HepG2 (cell line): ENCODE data around the gene OTOG. TPM values are rescaled to one million over a fixed set of nuclear protein-coding genes. Genes with fewer than 3 reads are reported as not detected.

Experiments
- ATAC-seq: fragments of 200-7000 bp; cut with Tn5 transposase; 3 replicates; pipeline ENCODE4 v1.9.1; 2020; ENCODE audit warnings: mild to moderate bottlenecking, moderate library complexity
- BruUV-seq: library from RNA; stranded (reverse); fragments of 400-500 nt; replicated peaks from 2 replicates; lab custom pipeline; 2021; lab: Mats Ljungman, UMichigan
- CTCF ChIA-PET: fragments of 300-600 bp; formaldehyde crosslinking; extraction: SDS; loops from one replicate; lab custom pipeline; 2021; ENCODE audit warnings: low total read pairs, inconsistent platforms, low intra/inter-chr PET ratio; lab: Yijun Ruan, JAX
- POLR2A ChIA-PET: fragments of 350-600 bp; sonication (Branson Sonifier 250); formaldehyde crosslinking; loops from one replicate; lab custom pipeline; 2020; ENCODE audit warnings: antibody characterized with exemption, inconsistent platforms; lab: Yijun Ruan, JAX
- DNase-seq: peaks from one replicate; pipeline ENCODE4 v3.0.0-alpha.2; 2015; ENCODE audit warnings: low spot score
- FAIRE-seq: peaks from 3 replicates; lab custom pipeline; 2011; peaks lifted over from hg19 to GRCh38; lab: Jason Lieb, UNC
- H2AFZ ChIP-seq: one replicate; pipeline ENCODE4 v1.6.1; 2011; ENCODE audit warnings: low read length, inconsistent platforms
- H3K27ac ChIP-seq: fragments of 300-600 bp; 3 replicates; pipeline ENCODE4 v1.8.0; 2011; ENCODE audit warnings: mixed run types, mild to moderate bottlenecking, mixed read lengths, low read length, inconsistent platforms; ENCODE audit not compliant: insufficient read depth; ENCODE audit errors: extremely low read length
- H3K27me3 ChIP-seq, 2 experiments: fragments of 200-600 bp in 1 of 2; 2 replicates in 1 of 2; 3 replicates in 1 of 2; pipeline versions ENCODE4 v1.6.0 to v1.8.0; 2011; ENCODE audit warnings: low read length in 2 of 2, mild to moderate bottlenecking in 2 of 2, moderate library complexity in 2 of 2, inconsistent platforms in 1 of 2; ENCODE audit not compliant: insufficient read depth in 2 of 2, control insufficient read depth in 1 of 2
- H3K36me3 ChIP-seq, 2 experiments: fragments of 200-600 bp in 1 of 2; replicated peaks in 1 of 2; 2 replicates in 1 of 2; 3 replicates in 1 of 2; pipeline versions ENCODE4 v1.5.1 to v1.8.0; 2011; ENCODE audit warnings: low read length in 2 of 2, inconsistent platforms in 1 of 2; ENCODE audit not compliant: insufficient read depth in 2 of 2, control insufficient read depth in 1 of 2
- H3K4me1 ChIP-seq: 2 replicates; pipeline ENCODE4 v1.5.1; 2012; ENCODE audit warnings: low read length, inconsistent platforms; ENCODE audit not compliant: insufficient read depth
- H3K4me2 ChIP-seq: 2 replicates; pipeline ENCODE4 v1.6.0; 2011; ENCODE audit warnings: low read depth, low read length, inconsistent platforms
- H3K4me3 ChIP-seq, 3 experiments: fragments of 200-600 bp in 1 of 3; sonication (generic), shearing (Covaris generic) in 1 of 3; replicated peaks in 1 of 3; 2 replicates each; pipeline ENCODE4 v1.5.1; 2011 to 2016; ENCODE audit warnings: low read length in 3 of 3, inconsistent platforms in 2 of 3, low read depth in 2 of 3, mild to moderate bottlenecking in 2 of 3, control low read depth in 1 of 3, mixed read lengths in 1 of 3; ENCODE audit not compliant: insufficient read depth in 1 of 3
- H3K79me2 ChIP-seq: one replicate; pipeline ENCODE4 v1.6.1; 2011; ENCODE audit warnings: low read length, inconsistent platforms; ENCODE audit not compliant: insufficient read depth
- H3K9ac ChIP-seq: 2 replicates; pipeline ENCODE4 v1.6.0; 2011; ENCODE audit warnings: mild to moderate bottlenecking, low read depth, low read length, inconsistent platforms; ENCODE audit not compliant: insufficient read depth
- H3K9me3 ChIP-seq: 2 replicates; pipeline ENCODE4 v1.5.1; 2012; ENCODE audit warnings: mild to moderate bottlenecking, low read length
- H4K20me1 ChIP-seq: 2 replicates; pipeline ENCODE4 v1.6.0; 2011; ENCODE audit warnings: inconsistent platforms, mild to moderate bottlenecking, low read length, moderate library complexity; ENCODE audit not compliant: insufficient read depth
- CERS6 ChIP-seq: sonication (generic); formaldehyde crosslinking; IDR thresholded peaks from 2 replicates; pipeline ENCODE4 v1.5.0; 2020; ENCODE audit warnings: missing genetic modification reagents
- EHMT2 ChIP-seq: fragments of 200-600 bp; sonication (generic); IDR thresholded peaks from 2 replicates; pipeline ENCODE4 v1.7.0; 2017; ENCODE audit warnings: antibody characterized with exemption, low read depth, low read length, borderline replicate concordance
- FOXK2 ChIP-seq: fragments of 450-650 bp; IDR thresholded peaks from 2 replicates; pipeline ENCODE4 v1.6.1; 2016
- GPBP1L1 ChIP-seq: sonication (generic); formaldehyde crosslinking; IDR thresholded peaks from 2 replicates; pipeline ENCODE4 v1.5.0; 2020; ENCODE audit warnings: mild to moderate bottlenecking, missing genetic modification reagents
- GZF1 ChIP-seq: sonication (generic); formaldehyde crosslinking; IDR thresholded peaks from 2 replicates; pipeline ENCODE4 v1.5.1; 2020; ENCODE audit warnings: mild to moderate bottlenecking, missing genetic modification reagents
- LBX2 ChIP-seq: sonication (generic); formaldehyde crosslinking; IDR thresholded peaks from 2 replicates; pipeline ENCODE4 v1.5.0; 2020; ENCODE audit warnings: missing genetic modification reagents, mild to moderate bottlenecking, borderline replicate concordance
- SMAD1 ChIP-seq: sonication (generic); formaldehyde crosslinking; IDR thresholded peaks from 2 replicates; pipeline ENCODE4 v1.4.0; 2020; ENCODE audit warnings: missing genetic modification reagents, low read depth, mild to moderate bottlenecking, borderline replicate concordance
- SRSF9 ChIP-seq: fragments of 200-400 bp; formaldehyde crosslinking; IDR thresholded peaks from 2 replicates; pipeline ENCODE4 v1.6.1; 2018; ENCODE audit warnings: borderline replicate concordance, mild to moderate bottlenecking, low read depth, low read length; ENCODE audit not compliant: insufficient read depth, poor library complexity, severe bottlenecking
- TMF1 ChIP-seq: sonication (generic); formaldehyde crosslinking; IDR thresholded peaks from 2 replicates; pipeline ENCODE4 v1.8.1; 2022; ENCODE audit warnings: low read depth, missing genetic modification reagents
- YEATS4 ChIP-seq: sonication (generic); formaldehyde crosslinking; IDR thresholded peaks from 2 replicates; pipeline ENCODE4 v1.4.0; 2020; ENCODE audit warnings: missing genetic modification reagents, borderline replicate concordance
- ZNF251 ChIP-seq: sonication (generic); formaldehyde crosslinking; IDR thresholded peaks from 2 replicates; pipeline ENCODE4 v1.9.0; 2021; ENCODE audit warnings: mild to moderate bottlenecking, missing genetic modification reagents
- ZNF331 ChIP-seq: sonication (generic); formaldehyde crosslinking; IDR thresholded peaks from 2 replicates; pipeline ENCODE4 v1.4.0; 2020; ENCODE audit warnings: missing genetic modification reagents
- ZNF574 ChIP-seq: sonication (generic); formaldehyde crosslinking; IDR thresholded peaks from 2 replicates; pipeline ENCODE4 v1.4.0; 2020; ENCODE audit warnings: missing genetic modification reagents
- ZNF598 ChIP-seq: sonication (generic); formaldehyde crosslinking; IDR thresholded peaks from 2 replicates; pipeline ENCODE4 v1.5.1; 2020; ENCODE audit warnings: mild to moderate bottlenecking, missing genetic modification reagents, borderline replicate concordance
- ZNF644 ChIP-seq: IDR thresholded peaks from 2 replicates; pipeline ENCODE4 v1.6.1; 2016; ENCODE audit warnings: low read depth
- ZNF780A ChIP-seq: sonication (generic); formaldehyde crosslinking; IDR thresholded peaks from 2 replicates; pipeline ENCODE4 v1.8.0; 2022; ENCODE audit warnings: mild to moderate bottlenecking, missing genetic modification reagents, moderate library complexity
- WGBS: methylation state at CpG from one replicate; pipeline ENCODE4 v1.1.6; 2017; ENCODE audit warnings: low lambda C conversion rate; 5-methylcytosine and 5-hydroxymethylcytosine counted together
- in situ Hi-C: cut with HindIII; loops from 2 replicates; pipeline ENCODE4 v1.10.0; 2017; ENCODE audit warnings: low pct_unique_long_range_greater_than_20kb; ENCODE audit not compliant: extremely low pct_ligation_motif_present
- intact Hi-C: fragments of 100-400 bp; cut with micrococcal nuclease; formaldehyde crosslinking; loops from one replicate; pipeline ENCODE4 v1.10.0; 2022; ENCODE audit not compliant: unreplicated experiment
- polyA plus RNA-seq, 8 experiments: library from polyadenylated mRNA; depleted of rRNA in 3 of 8; stranded (reverse) in 7 of 8; unstranded in 1 of 8; fragments of >200 nt; fragmentation: Illumina TruSeq in 4 of 8; extraction: Trizol in 4 of 8; gene quantifications; 2 replicates each; pipeline versions ENCODE4 v1.2.1 to v1.2.3, GENCODE V29; 2011 to 2016; ENCODE audit warnings: low read depth in 4 of 8, missing spikeins in 1 of 8, mixed read lengths in 1 of 8; ENCODE audit not compliant: insufficient read depth in 1 of 8
- total RNA-seq, 5 experiments: library from RNA; depleted of rRNA; stranded (reverse); fragments of >200 nt; fragmentation: Illumina TruSeq; extraction: Trizol; gene quantifications; 2 replicates each; pipeline ENCODE4 v1.2.3, GENCODE V29; 2016; ENCODE audit warnings: low read depth in 1 of 5

OTOG gene
- total and polyA plus RNA-seq, 2 of the 13 experiments (the other 11 are each of a cell fraction or from before 2014, with no cell fraction given) = not detected

- Histone ChIP-seq H3K9ac (no peak overlapping the region), H3K4me3 (no peak overlapping the region), H3K4me2 (no peak overlapping the region), H3K27ac (no peak overlapping the region), H2AFZ (no peak overlapping the region), H3K79me2 (no peaks in the 10 kb centered on the region), H4K20me1 (no peaks in the 10 kb centered on the region), H3K27me3 (peaks cover 1 to 5% of the 10 kb centered on the region in 2 experiments; a peak in 3 of 5 replicates), H3K4me1 (no peaks in the 10 kb centered on the region), H3K9me3 (no peaks in the 10 kb centered on the region), H3K36me3 (no peaks in the 10 kb centered on the region)
- BruUV-seq = no TSS peak
- DNase-seq (no peak), ATAC-seq (no peak), FAIRE-seq (no peak)
- CTCF ChIA-PET = no interaction called here
- in situ Hi-C loops (loop anchor here (25.0 kb wide), 1 partner anchor 279 kb away; no protein-coding TSS in a partner anchor), intact Hi-C loops (no loop called here)
- 39% methylated on average over 6 of the region's 7 CpGs for WGBS
- POLR2A ChIA-PET = no interaction called here
- TF ChIP-seq ZNF644 (CRISPR knock-in tag) (no peak), ZNF331 (CRISPR knock-in tag) (no peak), TMF1 (CRISPR knock-in tag) (no peak), GZF1 (CRISPR knock-in tag) (no peak), SRSF9 (no peak), GPBP1L1 (CRISPR knock-in tag) (no peak), EHMT2 (no peak), FOXK2 (no peak), ZNF780A (CRISPR knock-in tag) (no peak), CERS6 (CRISPR knock-in tag) (no peak), ZNF598 (no peak), ZNF251 (no peak), LBX2 (CRISPR knock-in tag) (no peak), SMAD1 (no peak), YEATS4 (CRISPR knock-in tag) (no peak), ZNF574 (CRISPR knock-in tag) (no peak)
Measured at GRCh38 chr11:17516551-17517150, 30.4 kb upstream of the OTOG start.
